ENCODE measurements around the gene RCSD1.

The RCSD1 gene

GRCh38 chr1:167629681-167630567 lies at the start of gene RCSD1:
Gene RCSD1 (plus strand): TSS chr1:167630232. CDS start chr1:167630424, 192 bp downstream.
- Histone ChIP-seq H2AFZ (ENCODE audit: low read depth, low read length, severe bottlenecking) (peak within 1 kb of the TSS; percentile 60), H4K20me1 (ENCODE audit: low read depth, low read length) (no peaks in the 10 kb centered on the region), H3K9me3 (ENCODE audit: insufficient read depth, low read length) (no peaks in the 10 kb centered on the region), H3K4me2 (ENCODE audit: low read depth, low read length, poor library complexity, severe bottlenecking) (peak within 1 kb of the TSS; percentile 85), H3K27me3 (ENCODE audit: low read length) (no peaks in the 10 kb centered on the region), H3K9ac (ENCODE audit: low read length) (peak within 1 kb of the TSS; percentile 94), H3K79me2 (ENCODE audit: insufficient read depth, low read length) (peaks cover 52% of the 10 kb centered on the region), H3K4me3 (ENCODE audit: insufficient read depth, low read length, poor library complexity, severe bottlenecking) (peak within 1 kb of the TSS; percentile 72), H3K36me3 (ENCODE audit: low read length) (no peaks in the 10 kb centered on the region), H3F3A (ENCODE audit: insufficient read depth) (peaks cover 26% of the 10 kb centered on the region), H3K27ac (ENCODE audit: low read depth, low read length) (peak within 1 kb of the TSS; percentile 97), H3K9me2 (replicated peaks; ENCODE audit: insufficient read depth, low read length) (no peaks in the 10 kb centered on the region)
- no peak for TF ChIP-seq EZH2phosphoT487 (conservative IDR thresholded peaks at IDR 0.05; ENCODE audit: low read length)
- TF ChIP-seq, protein P1, sequence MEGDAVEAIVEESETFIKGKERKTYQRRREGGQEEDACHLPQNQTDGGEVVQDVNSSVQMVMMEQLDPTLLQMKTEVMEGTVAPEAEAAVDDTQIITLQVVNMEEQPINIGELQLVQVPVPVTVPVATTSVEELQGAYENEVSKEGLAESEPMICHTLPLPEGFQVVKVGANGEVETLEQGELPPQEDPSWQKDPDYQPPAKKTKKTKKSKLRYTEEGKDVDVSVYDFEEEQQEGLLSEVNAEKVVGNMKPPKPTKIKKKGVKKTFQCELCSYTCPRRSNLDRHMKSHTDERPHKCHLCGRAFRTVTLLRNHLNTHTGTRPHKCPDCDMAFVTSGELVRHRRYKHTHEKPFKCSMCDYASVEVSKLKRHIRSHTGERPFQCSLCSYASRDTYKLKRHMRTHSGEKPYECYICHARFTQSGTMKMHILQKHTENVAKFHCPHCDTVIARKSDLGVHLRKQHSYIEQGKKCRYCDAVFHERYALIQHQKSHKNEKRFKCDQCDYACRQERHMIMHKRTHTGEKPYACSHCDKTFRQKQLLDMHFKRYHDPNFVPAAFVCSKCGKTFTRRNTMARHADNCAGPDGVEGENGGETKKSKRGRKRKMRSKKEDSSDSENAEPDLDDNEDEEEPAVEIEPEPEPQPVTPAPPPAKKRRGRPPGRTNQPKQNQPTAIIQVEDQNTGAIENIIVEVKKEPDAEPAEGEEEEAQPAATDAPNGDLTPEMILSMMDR (IDR thresholded peaks at IDR 0.05; ENCODE audit: insufficient read depth, low read length, poor library complexity, severe bottlenecking): no peak

DNA sequence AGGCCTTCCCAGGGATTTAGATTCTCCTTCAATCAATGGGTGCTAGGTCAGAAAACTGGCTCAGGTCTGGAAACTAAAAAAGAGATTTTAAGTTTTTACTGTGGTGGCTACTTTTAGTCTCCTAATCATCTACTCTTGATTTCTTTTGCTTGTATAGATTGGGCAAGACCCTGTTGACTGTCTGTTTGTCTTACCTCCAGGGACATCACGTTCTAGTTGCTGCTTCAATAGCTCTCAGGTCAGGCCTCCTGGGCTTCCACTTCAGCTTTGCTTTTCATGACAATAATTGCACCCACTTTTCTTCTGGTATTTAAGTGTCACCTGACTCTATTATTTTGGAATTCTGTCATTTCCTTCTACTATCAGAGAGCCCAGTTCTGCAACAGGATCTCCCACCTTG lies 48.0 kb upstream of the RCSD1 start:
- Histone ChIP-seq H3K9ac (ENCODE audit: low read length) (no peak overlapping the region), H3K4me3 (ENCODE audit: insufficient read depth, low read length, poor library complexity, severe bottlenecking) (no peak overlapping the region), H2AFZ (ENCODE audit: low read depth, low read length, severe bottlenecking) (no peak overlapping the region), H3K4me2 (ENCODE audit: low read depth, low read length, poor library complexity, severe bottlenecking) (no peak overlapping the region), H4K20me1 (ENCODE audit: low read depth, low read length) (no peaks in the 10 kb centered on the region), H3K9me2 (replicated peaks; ENCODE audit: insufficient read depth, low read length) (no peaks in the 10 kb centered on the region), H3F3A (ENCODE audit: insufficient read depth) (no peaks in the 10 kb centered on the region), H3K9me3 (ENCODE audit: insufficient read depth, low read length) (no peaks in the 10 kb centered on the region), H3K79me2 (ENCODE audit: insufficient read depth, low read length) (no peaks in the 10 kb centered on the region), H3K27ac (ENCODE audit: low read depth, low read length) (no peak overlapping the region), H3K27me3 (ENCODE audit: low read length) (no peaks in the 10 kb centered on the region), H3K36me3 (ENCODE audit: low read length) (no peaks in the 10 kb centered on the region)
- TF ChIP-seq EZH2phosphoT487 (conservative IDR thresholded peaks at IDR 0.05; ENCODE audit: low read length): no peak
- TF ChIP-seq, protein P1 (IDR thresholded peaks at IDR 0.05; ENCODE audit: insufficient read depth, low read length, poor library complexity, severe bottlenecking): no peak

- H3K4me3 ChIP-seq (ENCODE audit: insufficient read depth, low read length, poor library complexity, severe bottlenecking): no peak overlapping the region
- H3K79me2 ChIP-seq (ENCODE audit: insufficient read depth, low read length): no peaks in the 10 kb centered on the region
- no peak for TF ChIP-seq EZH2phosphoT487 (conservative IDR thresholded peaks at IDR 0.05; ENCODE audit: low read length)
- TF ChIP-seq, protein P1 (IDR thresholded peaks at IDR 0.05; ENCODE audit: insufficient read depth, low read length, poor library complexity, severe bottlenecking): no peak
- no peaks in the 10 kb centered on the region for H3K9me2 ChIP-seq (replicated peaks; ENCODE audit: insufficient read depth, low read length)
- H3K27ac ChIP-seq (ENCODE audit: low read depth, low read length): no peak overlapping the region
- H3K36me3 ChIP-seq (ENCODE audit: low read length): no peaks in the 10 kb centered on the region
- no peaks in the 10 kb centered on the region for H3F3A ChIP-seq (ENCODE audit: insufficient read depth)
- no peaks in the 10 kb centered on the region for H3K9me3 ChIP-seq (ENCODE audit: insufficient read depth, low read length)
- no peak overlapping the region for H3K4me2 ChIP-seq (ENCODE audit: low read depth, low read length, poor library complexity, severe bottlenecking)
- no peak overlapping the region for H2AFZ ChIP-seq (ENCODE audit: low read depth, low read length, severe bottlenecking)
- no peaks in the 10 kb centered on the region for H3K27me3 ChIP-seq (ENCODE audit: low read length)
- H3K9ac ChIP-seq (ENCODE audit: low read length): no peak overlapping the region
- no peaks in the 10 kb centered on the region for H4K20me1 ChIP-seq (ENCODE audit: low read depth, low read length)
Observed at GRCh38 chr1:167582722-167583121, 47.3 kb upstream of the RCSD1 start.
